ENCODE data around the gene NDRG3.
"Not testable (repeated sequence)": the region's sequence is repeated elsewhere in the genome, so short reads cannot be mapped to it uniquely, and the experiment has no call there.

NDRG3 gene

DNA sequence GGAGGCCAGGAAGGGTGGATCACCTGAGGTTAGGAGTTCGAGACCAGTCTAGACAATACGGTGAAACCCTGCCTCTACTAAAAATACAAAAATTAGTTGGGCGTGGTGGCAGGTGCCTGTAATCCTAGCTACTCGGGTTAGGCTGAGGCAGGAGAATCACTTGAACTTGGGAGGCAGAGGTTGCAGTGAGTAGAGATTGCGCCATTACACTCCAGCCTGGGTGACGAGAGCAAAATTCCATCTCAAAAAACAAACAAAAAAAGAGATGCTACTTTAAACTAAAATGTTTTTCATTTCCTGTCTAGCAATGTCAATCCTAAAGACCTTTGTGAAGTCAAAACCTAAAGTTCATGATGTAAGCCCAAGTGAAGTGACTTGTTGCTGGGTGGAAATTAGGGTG is 14.8 kb upstream of the NDRG3 start:
- no peak for DNase-seq (ENCODE audit: low read depth in 2 of 2)

DNA sequence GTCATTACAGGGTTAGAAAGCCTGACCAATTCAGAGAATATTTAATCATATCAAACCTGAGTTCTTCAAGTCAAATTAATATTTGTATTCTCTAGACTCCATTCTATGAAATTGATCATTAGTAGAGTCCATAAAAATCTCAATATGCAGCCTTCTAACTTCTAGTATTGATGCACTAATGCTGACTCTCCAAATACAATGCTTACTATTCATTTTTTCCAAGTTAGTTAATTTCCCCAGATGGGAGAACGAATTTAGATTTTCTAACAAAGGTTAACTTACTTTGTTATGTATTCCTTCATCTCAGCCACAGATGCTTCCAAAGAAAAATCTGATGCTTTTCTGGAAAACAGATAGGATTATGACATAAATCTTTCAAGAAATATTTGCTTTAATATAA is 12.4 kb upstream of the NDRG3 start:
- no peak for DNase-seq (ENCODE audit: low read depth in 2 of 2)

DNA sequence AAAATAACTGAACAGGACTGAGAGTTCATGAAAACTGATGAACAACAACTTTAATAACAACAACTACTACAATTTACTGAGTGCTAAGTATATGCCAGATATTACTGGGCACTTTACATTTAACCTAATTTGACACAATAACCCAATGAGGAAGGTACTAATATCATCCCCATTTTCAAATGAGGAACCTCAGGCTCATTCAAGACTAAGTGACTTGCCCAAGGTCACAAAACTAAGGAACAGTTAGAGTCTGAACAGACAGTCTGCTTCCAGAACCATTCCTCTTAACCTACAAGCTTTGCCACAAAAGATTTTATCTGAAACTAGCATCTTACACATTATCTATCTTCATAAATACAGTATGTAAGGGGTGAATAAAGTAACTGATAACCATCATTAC is 10.6 kb upstream of the NDRG3 start:
- DNase-seq (ENCODE audit: low read depth in 2 of 2) = no peak

DNA sequence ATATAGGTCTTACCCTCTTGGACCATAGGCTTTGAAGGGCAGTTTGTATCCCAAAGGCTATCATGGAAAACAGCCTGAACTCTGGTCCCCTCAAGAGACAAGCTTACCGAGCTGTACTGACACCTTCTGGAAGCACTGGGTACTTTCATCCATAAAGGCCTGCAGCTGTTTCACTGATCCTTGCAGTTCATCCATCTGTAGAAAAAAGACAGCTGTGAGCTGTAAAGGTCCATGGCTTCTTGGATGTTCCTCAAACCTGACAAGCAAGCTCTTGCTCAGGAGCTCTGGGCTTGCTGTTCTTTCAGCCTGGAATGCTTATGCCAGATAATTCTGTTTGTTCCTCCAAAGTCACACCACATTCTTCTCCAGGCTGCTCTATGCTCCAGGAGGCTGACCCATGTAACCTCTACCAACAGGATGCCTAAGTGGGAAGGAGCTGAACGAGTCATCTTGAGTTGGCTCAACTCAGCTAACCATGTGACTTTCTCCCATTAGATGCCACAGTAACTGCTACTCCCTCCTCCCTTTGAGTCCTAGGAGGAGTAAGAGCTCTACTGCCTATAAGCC is 8.8 kb upstream of the NDRG3 start:
- DNase-seq (ENCODE audit: low read depth in 2 of 2) = no peak

DNA sequence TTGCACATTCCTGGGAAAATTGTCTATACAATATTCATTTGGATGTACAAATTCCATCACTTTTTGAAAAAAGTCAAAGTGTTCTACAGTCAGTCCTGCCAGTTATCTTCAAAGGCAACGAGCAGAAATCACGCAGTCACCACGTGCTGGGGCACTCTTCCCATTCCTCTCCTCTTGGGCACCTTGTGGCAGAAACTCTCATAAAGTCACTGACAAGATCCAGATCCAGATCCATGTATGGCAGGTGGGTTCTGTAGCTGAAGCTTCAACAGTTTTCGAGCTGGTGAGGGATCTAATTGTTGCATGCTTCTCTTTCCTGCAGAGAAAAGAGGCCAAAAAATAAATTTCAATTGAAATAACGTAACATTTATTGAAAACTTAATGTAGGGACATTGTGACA is 6.7 kb upstream of the NDRG3 start:
- no peak for DNase-seq (ENCODE audit: low read depth in 2 of 2)

DNA sequence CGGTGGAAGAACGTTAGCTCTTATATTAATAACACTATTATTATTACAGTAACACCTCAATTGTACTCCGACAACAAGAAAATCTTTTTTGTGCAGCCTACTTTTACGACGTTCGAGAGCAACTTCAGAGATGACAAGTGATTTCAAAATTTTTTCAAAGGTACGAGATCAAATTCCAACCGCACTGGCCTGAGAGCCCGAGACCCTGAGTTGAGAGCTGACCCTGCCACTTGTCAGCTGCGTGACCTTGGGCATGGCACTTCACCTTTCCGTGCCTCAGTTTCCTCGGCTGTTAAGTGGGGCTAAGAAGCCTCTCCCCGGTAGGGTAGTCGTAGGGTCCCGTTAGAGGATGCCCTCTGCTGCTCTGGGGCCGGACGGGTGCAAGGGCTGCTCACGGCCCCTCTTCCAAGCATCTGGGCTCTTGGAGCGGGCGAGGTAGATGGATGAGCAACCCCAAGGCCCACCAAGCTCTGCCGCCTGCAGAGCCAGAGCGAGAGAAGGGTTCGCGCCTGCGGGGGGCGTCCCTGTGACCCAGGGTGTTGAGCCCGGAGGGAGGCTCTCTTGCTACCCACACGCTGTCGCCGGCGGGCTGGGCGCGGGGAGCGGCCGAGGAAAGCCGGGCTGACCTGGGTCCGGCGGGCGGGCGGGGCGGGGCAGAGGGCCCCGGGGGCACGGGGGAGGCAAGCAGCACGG is 510 bp downstream of the NDRG3 start:
- DNase-seq (ENCODE audit: low read depth in 2 of 2) = no peak

DNA sequence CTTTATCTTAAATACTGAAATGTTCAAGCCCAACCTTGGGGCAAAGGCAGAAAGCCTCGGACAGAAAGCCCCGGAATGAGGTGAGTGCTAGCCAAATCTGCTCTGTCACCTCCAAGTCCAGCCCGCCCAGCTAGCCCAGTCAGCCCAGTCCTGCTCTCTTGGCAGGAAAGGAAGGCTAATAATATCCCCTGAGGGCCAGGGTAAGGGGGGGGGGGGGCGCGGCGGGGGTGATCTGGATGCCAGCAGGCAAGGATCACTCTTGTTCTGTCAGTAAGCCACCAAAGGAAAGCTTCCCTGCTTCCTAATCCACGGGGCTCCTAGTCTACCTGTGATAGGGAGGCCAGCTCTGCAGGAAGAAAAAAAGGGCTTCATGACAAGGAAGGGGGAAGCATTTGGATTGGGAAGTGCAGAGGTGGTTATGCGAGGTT is 1.1 kb downstream of the NDRG3 start:
- no peak for DNase-seq (ENCODE audit: low read depth in 2 of 2)

DNA sequence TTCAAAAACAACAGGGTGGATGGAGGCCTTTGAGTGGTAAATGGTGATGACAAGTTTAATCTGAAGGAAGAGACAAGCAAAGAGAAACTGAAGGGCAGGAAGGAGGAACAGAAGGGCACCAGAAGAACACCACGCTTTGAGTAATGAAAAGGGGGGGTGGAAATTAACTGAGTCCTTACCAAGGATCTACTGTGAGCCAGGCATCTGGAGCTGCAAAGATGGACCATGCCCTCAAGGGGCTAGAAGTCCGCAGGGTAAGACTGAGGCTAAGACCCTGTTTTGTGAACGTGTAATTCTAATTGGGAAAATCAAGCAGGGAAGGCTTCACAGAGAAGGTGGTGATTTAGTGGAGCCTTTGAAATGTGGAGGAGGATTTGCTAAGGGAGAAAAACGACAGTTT is 1.6 kb downstream of the NDRG3 start:
- DNase-seq (ENCODE audit: low read depth in 2 of 2) = no peak

DNA sequence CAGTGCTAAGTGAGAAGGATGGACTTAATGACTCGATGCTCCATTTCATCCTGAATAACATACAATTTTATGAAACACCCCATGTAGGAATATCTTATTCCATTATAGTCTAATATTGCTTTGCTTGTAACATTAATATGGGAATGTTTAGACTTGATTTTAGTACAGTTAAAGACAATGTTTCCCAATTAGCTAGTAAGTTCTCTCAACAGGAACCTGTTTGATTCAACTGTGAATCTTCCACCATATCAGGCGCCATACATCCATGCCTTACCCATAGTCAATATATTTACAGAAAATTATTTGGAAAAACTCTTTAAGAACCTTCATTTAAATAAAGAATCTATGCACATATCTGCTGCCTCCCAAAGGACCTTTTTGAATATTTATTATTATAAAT is 3.3 kb downstream of the NDRG3 start:
- DNase-seq (ENCODE audit: low read depth in 2 of 2) = no peak

DNA sequence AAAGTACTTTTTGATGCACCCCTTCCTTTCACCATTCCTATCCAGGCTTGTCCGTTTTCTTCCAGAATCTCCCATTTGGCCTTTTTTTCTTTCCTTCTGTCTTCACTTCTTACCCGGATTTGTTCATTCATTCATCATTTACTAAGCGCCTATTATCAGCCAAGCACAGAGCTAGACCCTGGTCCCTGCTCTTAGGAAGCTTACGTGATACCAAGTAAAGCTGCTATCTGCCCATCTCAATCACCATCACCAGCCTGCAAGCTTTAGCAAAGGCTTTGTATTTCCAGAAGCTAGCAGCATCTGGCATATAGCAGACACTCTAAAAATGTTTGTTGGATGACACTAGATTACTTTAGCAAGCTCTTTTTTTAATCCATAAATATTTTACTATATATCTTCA is 4.8 kb downstream of the NDRG3 start:
- no peak for DNase-seq (ENCODE audit: low read depth in 2 of 2)

DNA sequence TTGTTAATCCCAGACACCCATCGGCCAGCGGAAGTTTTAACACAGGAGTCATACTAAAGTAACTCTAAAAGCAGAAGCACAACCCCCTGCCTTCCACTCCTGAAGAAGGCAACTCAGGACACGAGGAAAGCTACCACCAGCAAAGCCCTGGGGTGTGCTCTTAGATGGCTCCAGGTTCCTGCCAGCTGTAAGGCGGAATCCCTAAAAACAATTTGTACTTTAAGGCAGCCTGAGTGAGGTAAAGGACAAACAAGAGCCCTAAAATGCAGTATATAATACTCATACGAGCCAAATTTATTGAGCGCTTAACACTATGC is 8.7 kb downstream of the NDRG3 start:
- no peak for DNase-seq (ENCODE audit: low read depth in 2 of 2)

DNA sequence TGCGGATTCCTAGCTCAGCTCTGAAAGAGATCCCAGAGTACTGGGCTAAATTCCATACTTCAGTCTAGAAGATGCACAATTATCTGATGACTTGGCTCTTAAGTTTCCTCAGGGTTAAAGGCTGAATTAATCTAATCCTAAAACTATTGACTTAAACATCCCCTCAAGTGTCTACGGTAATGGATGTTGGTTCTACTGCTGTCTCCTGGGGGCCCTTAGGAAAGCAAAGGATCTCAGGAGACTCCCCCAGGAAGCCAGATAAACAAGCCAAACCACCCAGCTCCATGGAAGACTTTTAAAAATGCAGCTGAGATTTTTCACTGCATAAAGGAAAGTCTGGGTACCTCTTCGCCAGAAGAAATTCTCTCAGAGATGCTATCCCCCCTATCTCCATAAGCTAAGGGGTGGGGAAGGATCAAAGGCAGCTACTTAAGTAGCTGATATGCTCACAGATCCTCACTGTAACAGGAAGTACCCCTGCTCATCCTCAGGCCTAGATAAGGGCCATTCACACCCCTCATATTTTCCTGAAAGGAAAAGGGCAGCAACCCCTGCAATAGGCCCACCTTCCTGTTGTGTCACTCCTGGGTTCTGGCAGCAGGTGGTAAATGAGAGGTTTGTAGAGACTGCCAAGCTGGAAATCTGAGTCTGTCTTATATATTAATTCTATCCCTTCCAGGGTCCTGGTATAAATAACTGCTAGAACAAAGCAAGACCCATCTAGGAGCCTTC is 9.3 kb downstream of the NDRG3 start:
- no peak for DNase-seq (ENCODE audit: low read depth in 2 of 2)

DNA sequence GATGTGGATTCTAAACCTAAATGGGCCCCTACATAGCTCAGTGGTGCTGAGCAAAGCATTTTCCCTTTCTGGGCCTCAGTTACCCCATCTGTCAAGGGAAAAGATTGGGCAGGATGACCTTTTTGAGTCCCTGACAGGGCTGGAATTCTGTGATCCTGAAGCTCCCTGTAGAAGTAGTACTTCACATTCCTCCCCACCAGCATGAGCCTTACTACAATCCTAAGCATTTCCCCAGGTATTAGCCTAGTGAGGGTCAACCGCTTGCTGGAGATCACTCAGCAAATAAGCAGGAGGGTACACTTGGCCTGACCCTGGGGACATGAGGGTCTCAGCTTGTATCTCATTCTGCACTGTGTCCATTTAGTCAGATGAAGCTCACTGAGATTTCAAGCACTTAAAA is 13.4 kb downstream of the NDRG3 start:
- no peak for DNase-seq (ENCODE audit: low read depth in 2 of 2)

DNA sequence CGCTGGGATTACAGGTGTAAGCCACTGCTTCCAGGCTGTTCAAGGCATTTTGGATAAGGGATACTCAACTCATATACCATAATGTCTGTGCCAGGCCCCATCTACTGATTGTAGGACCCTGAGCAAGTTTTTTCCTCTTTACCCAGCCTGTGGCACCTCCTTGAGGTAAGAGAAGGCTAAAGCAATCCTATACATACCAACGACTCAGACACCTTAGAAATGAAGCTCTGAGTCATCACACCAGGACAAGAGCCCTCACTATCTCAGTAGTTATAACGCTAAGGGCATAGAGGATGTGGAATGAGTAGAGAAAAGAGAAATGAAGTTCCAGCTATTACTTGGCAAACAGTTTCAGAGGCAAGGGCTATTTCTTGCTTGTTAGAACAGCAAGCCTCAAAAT is 16.9 kb downstream of the NDRG3 start:
- DNase-seq (ENCODE audit: low read depth in 2 of 2) = no peak

DNA sequence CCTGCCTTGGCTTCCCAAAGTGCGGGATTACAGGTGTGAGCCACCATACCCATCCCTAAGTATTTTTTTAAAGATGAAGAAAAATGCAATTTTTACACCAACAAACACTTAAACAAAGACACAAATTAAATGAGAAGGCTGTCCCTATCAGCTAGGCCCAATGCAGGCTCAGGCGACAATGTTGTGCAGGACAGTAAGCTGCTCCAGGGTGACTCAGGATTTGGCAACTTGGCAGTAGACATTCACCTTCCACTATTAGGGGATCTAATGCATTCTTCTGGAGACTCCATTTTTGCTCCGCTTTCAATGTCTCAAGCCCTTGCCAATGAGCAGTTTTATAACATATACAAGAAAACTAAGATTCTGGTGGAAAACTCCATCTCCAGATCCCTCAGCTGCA is 19.7 kb downstream of the NDRG3 start:
- no peak for DNase-seq (ENCODE audit: low read depth in 2 of 2)

DNA sequence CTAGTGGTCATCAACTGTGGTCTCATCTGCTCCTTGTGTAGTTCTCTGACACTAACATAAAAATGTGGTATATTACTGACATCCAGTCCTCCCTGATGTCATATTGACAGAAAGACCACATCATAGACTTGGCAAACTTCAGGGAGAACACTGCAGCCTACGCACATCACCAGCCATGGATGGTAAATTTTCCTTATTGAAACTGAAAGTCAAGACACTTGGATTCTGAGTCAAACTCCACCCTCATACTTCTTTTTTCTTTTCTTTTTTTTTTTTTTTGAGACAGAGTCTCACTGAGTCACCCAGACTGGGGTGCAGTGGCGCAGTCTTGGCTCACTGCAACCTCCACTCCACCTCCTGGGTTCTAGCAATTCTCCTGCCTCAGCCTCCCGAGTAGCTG is 25.4 kb downstream of the NDRG3 start:
- no peak for DNase-seq (ENCODE audit: low read depth in 2 of 2)

DNA sequence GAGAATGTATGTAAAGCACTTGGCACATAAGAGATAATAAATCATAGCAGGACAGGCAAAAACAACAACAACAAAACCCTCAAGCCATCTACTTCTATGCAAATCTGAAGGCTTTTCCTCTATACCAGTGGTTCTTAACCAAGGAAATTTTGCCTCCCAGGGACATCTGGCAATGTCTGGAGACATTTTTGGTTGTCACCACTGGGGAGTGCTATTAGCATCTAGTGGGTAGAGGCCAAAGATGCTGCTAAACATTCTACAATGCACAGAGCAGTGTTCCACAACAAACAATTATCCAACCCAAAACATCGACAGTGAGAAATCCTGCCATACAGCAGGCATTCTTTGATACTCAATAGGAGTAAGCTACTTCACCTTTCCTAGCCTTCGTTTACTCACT is 28.2 kb downstream of the NDRG3 start:
- DNase-seq (ENCODE audit: low read depth in 2 of 2) = no peak

DNA sequence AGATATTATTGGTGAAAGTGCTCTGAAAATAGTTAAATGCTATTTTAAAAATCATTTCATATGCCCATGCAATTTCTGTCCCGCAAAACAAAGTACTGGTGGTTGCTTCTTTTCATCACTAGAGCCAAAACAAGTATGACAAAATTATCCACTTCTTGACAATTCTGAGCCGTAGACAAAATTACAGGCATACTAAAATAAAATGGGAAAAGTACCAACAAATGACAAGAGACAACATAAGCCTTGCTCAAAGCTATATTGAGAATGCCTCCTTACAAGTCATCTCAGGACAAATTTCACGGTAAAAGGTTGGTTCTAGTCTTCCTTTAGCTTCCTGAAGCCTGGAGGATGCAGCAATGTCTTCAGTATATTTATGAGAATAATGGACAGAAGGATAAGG is 28.9 kb downstream of the NDRG3 start:
- no peak for DNase-seq (ENCODE audit: low read depth in 2 of 2)

DNA sequence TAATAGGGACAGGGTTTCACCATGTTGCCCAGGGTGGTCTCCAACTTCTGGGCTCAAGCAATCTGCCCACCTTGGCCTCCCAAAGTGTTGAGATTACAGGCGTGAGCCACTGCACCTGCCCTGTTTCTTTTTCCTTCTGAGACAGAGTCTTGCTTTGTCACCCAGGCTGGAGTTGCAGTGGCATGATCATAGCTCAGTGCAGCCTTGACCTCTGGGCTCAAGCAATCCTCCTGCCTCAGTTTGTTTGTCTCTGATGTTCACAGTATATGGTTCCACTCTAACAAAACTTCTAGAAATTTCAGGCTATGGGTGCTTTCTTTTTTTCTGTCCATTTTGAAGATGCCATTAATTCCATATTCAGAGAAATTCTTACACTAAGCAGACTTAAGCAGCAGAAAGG is 33.1 kb downstream of the NDRG3 start:
- no peak for DNase-seq (ENCODE audit: low read depth in 2 of 2)

DNA sequence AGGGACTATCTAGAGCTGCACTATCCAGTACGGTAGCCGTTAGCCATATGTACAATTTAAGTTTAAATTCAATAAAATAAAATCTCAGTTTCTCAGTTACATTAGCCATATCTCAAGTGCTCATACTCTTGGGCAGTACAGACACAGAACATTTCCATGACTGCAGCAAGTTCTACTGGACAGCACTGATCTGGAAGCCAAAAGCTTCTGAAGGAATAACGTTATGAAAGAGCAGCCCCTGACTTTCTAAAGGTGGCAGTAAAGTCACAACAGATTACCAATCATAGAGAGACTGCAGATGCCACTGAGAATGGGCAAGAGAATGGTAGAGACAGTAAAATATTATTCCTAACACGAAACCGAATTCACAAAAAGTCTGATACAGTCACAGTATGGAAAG is 36.8 kb downstream of the NDRG3 start:
- no peak for DNase-seq (ENCODE audit: low read depth in 2 of 2)

DNA sequence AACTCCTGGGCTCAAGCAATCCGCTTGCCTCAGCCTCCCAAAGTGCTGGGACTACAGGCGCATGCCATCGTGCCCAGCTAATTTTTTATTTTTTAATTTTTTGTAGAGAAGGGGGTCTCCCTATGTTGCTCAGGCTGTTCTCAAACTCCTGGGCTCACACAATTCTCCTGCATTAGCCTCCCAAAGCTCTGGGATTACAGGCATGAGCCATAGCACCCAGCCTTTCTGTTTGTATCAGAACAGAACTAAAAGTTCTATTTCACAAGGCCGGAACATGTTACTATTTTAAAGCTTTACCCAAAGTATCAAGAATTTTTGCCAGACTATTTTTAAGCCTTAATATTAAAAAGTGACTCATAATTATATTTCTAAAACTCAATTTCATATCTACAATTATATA is 42.4 kb downstream of the NDRG3 start:
- DNase-seq (ENCODE audit: low read depth in 2 of 2) = no peak

DNA sequence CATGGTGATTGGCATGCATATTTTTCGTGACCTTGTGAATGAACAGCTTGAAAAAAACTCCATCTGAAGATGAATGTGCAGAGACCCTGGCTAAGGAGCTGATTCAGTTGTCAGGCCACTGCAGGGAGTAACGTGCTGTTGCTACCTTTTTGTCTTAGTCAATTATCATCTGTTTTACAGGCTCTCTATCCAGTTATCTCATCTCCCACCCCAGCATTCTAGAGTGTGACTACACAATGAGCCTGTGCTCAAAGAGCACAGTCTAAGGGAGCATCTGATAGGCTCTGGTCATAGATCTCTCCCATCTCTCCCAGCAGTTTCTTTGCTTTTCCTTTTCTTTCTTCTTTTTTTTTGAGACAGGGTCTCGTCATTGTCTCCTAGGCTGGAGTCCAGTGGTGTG is 45.5 kb downstream of the NDRG3 start:
- DNase-seq (ENCODE audit: low read depth in 2 of 2) = no peak

DNA sequence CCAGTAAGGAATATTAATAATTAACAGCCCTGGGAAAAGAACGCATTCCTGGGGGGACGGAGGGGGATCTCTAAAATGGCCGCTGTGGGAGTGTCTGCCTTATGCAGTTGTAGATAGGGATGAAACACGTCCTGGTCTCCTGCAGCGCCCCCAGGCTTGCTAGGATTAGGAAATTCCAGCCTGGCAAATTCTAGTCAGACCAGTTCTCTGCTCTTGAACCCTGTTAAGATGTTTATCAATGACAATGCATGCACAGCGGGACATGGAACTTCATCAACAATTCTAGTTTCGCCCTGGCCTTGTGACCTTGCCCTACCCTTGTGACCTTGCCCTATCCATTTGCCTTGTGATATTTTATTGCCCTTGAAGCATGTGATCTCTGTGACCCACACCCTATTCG is 50.4 kb downstream of the NDRG3 start:
- not testable (repeated sequence) for DNase-seq (ENCODE audit: low read depth in 2 of 2)

DNA sequence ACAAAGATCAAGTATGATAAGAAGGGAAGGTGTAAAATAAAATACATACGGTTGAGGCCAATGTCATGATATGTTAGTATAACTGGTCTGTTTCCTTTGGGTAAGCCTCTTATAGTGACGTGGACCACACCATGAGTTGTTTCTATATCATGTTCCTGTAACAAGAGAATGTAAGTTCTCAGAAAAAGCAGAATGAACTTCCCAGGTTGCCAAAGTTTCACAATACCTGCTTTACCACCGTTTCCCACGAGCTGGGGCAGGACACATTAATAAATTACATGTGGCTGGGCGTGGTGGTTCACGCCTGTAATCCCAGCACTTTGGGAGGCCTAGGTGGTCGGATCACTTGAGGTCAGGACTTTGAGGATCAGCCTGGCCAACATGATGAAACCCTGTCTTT is 57.3 kb downstream of the NDRG3 start:
- DNase-seq (ENCODE audit: low read depth in 2 of 2) = no peak

All from stimulated activated CD4-positive, alpha-beta T cell treated with anti-CD3 and anti-CD28 coated beads, Interleukin-1b, Interleukin-23, amount 100 ng/mL, for 1 hour (primary cell).